GM10266 (cell line): ENCODE measurements around the gene IQCK.

Experiments used
- DNase-seq: peaks from one replicate; pipeline ENCODE4 v3.0.0; 2012; ENCODE audit errors: extremely low spot score
- CTCF ChIP-seq: IDR thresholded peaks from 2 replicates; pipeline ENCODE4 v1.5.1; 2012; ENCODE audit warnings: mild to moderate bottlenecking, low read depth; ENCODE audit not compliant: control insufficient read depth, insufficient read depth; ENCODE audit errors: missing control alignments

Gene IQCK

DNA sequence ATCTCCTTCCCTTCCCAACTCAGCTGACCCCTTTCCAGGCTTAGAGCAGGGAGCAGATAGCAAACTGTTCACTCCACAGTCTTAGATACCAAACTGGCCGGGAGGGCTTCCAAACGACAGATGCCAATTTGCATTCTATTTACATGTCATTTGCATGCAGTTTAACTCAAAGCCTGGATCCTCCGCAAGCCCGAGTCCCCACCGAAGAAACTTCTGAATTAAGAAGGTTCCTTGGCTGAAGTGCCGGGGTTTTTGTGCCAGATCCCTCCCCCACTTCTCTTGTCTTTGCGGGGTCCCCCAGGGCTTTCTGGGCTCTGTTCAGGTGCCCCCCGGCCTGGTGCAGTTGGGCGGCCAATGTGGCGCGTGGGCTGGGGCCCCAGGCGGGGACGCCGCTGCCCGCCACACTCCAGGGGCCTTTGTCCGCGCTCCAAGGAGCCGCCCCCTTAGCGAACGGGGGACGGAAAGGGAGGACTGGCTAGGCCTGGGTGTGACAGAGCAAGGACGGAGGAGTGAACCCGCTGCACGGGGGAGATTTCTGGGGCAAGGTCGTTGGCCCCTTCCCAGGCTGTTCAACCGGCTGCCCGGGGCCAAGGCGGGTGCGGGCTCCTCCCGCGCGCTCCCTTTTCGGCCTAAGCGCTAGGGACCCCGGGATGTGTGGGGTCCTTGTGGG, 165.4 kb downstream of the IQCK start:
- TF ChIP-seq CTCF, result no peak
- DNase-seq, result no peak

GRCh38 chr16:19883966-19884485, 166.0 kb downstream of the IQCK start:
- DNase-seq, result no peak
- TF ChIP-seq CTCF, result no peak

DNA sequence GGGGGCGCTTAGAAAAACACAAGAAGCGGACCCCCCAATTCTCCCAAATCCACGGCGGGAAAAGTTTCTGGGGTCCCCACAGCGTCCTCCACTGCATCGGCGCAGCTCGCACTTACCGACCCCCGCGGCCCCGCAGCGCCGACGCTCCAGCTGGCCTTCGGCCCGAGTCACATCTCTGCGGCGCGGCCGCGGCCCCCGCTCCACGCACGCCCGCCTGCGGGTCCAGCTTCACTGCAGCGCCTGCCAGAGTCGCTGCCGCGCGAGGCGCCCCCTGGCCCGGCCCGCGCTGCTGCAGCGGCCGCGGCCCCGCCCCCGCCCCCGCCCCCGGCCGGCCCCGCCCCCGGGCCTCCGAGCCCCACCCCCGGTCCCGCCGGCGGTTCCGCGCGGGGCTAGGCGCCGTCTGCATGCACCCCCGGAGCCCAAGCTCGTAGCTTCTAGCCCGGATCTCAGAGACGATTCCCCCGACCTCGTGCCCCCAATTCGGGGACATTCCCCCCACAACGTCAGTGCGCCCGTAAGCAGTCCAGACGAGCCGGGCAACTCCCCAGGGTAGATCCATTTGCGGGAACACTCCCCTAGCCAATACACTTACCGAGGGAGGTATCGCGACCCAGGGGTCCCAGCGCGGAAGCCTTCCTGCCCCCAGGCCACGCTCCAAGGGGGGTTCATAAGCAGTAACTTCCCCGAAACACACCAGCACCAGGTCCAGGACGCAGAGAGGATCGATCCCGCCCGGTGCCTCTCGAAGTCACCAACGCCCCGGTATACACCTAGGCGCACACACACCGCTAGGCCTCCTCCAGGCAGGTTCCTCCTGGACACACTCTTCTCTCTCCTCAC, 166.8 kb downstream of the IQCK start, which contains the start of gene GPRC5B:
GPRC5B (minus strand) TSS at position 238 of the 840 bp plus-strand sequence. CDS start 12,003 bp downstream, outside the sequence.
- TF ChIP-seq CTCF, result peak; percentile 3
- DNase-seq, result peak; percentile 72

GRCh38 chr16:19885451-19886072, 167.5 kb downstream of the IQCK start:
- DNase-seq, result no peak
- TF ChIP-seq CTCF, result no peak

GRCh38 chr16:19886073-19886941, 168.2 kb downstream of the IQCK start:
- DNase-seq, result peak; percentile 78
- TF ChIP-seq CTCF, result peak; percentile 98

- no peak for TF ChIP-seq CTCF
- DNase-seq, result no peak
These were observed 170.8 kb downstream of the IQCK start for GRCh38 chr16:19888834-19889233.
